Measurements from ENCODE around the gene B2M.

B2M gene

GRCh38 chr15:44706946-44707636 lies 4.2 kb upstream of the B2M start:
- TF ChIP-seq, protein P1, sequence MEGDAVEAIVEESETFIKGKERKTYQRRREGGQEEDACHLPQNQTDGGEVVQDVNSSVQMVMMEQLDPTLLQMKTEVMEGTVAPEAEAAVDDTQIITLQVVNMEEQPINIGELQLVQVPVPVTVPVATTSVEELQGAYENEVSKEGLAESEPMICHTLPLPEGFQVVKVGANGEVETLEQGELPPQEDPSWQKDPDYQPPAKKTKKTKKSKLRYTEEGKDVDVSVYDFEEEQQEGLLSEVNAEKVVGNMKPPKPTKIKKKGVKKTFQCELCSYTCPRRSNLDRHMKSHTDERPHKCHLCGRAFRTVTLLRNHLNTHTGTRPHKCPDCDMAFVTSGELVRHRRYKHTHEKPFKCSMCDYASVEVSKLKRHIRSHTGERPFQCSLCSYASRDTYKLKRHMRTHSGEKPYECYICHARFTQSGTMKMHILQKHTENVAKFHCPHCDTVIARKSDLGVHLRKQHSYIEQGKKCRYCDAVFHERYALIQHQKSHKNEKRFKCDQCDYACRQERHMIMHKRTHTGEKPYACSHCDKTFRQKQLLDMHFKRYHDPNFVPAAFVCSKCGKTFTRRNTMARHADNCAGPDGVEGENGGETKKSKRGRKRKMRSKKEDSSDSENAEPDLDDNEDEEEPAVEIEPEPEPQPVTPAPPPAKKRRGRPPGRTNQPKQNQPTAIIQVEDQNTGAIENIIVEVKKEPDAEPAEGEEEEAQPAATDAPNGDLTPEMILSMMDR (IDR thresholded peaks at IDR 0.05; ENCODE audit: borderline replicate concordance, insufficient read depth, low read depth, low read length) = no peak
- H3K4me3 ChIP-seq (ENCODE audit: low read depth, low read length) = no peak overlapping the region

- peak overlapping the region; percentile 99 for H3K4me3 ChIP-seq (ENCODE audit: low read depth, low read length)
- TF ChIP-seq, protein P1 (IDR thresholded peaks at IDR 0.05; ENCODE audit: borderline replicate concordance, insufficient read depth, low read depth, low read length) = peak; percentile 43; the same call in 1 of the 2 replicates
Measured at GRCh38 chr15:44710236-44711095, 851 bp upstream of the B2M start.

GRCh38 chr15:44711743-44712345 lies 527 bp downstream of the B2M start:
- peak overlapping the region; percentile 99 for H3K4me3 ChIP-seq (ENCODE audit: low read depth, low read length)
- TF ChIP-seq, protein P1 (IDR thresholded peaks at IDR 0.05; ENCODE audit: borderline replicate concordance, insufficient read depth, low read depth, low read length) = no peak

GRCh38 chr15:44712346-44713005 lies 1.2 kb downstream of the B2M start:
- peak overlapping the region; percentile 99 for H3K4me3 ChIP-seq (ENCODE audit: low read depth, low read length)
- TF ChIP-seq, protein P1 (IDR thresholded peaks at IDR 0.05; ENCODE audit: borderline replicate concordance, insufficient read depth, low read depth, low read length) = no peak

DNA sequence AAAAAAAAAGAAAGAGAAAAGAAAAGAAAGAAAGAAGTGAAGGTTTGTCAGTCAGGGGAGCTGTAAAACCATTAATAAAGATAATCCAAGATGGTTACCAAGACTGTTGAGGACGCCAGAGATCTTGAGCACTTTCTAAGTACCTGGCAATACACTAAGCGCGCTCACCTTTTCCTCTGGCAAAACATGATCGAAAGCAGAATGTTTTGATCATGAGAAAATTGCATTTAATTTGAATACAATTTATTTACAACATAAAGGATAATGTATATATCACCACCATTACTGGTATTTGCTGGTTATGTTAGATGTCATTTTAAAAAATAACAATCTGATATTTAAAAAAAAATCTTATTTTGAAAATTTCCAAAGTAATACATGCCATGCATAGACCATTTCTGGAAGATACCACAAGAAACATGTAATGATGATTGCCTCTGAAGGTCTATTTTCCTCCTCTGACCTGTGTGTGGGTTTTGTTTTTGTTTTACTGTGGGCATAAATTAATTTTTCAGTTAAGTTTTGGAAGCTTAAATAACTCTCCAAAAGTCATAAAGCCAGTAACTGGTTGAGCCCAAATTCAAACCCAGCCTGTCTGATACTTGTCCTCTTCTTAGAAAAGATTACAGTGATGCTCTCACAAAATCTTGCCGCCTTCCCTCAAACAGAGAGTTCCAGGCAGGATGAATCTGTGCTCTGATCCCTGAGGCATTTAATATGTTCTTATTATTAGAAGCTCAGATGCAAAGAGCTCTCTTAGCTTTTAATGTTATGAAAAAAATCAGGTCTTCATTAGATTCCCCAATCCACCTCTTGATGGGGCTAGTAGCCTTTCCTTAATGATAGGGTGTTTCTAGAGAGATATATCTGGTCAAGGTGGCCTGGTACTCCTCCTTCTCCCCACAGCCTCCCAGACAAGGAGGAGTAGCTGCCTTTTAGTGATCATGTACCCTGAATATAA lies 2.0 kb downstream of the B2M start:
- H3K4me3 ChIP-seq (ENCODE audit: low read depth, low read length) = peak overlapping the region; percentile 99
- TF ChIP-seq, protein P1 (IDR thresholded peaks at IDR 0.05; ENCODE audit: borderline replicate concordance, insufficient read depth, low read depth, low read length) = no peak

Measured in GM12875 (cell line).